ENCODE results near the gene BMP2.

BMP2 gene

DNA sequence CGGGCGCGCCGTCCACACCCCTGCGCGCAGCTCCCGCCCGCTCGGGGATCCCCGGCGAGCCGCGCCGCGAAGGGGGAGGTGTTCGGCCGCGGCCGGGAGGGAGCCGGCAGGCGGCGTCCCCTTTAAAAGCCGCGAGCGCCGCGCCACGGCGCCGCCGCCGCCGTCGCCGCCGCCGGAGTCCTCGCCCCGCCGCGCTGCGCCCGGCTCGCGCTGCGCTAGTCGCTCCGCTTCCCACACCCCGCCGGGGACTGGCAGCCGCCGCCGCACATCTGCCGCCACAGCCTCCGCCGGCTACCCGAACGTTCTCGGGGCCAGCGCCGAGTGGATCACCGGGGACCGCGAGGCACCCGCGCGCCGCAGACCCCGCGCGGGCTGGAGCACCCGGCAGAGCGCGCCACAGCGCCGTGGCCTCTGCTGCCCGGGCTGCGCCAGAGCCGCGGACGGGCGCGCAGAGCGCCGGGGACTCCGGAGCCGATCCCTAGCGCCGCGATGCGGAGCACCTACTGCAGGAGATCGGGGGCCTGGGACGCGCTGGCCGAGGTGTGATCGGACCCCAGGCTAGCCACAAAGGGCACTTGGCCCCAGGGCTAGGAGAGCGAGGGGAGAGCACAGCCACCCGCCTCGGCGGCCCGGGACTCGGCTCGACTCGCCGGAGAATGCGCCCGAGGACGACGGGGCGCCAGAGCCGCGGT is at the start of gene BMP2:
Gene BMP2 (plus strand): TSS at position 151 of the 692 bp plus-strand sequence. CDS start 2,441 bp downstream, outside the sequence.
- no peak for DNase-seq (ENCODE audit: extremely low read depth in 1 of 2, low read depth in 1 of 2)

DNA sequence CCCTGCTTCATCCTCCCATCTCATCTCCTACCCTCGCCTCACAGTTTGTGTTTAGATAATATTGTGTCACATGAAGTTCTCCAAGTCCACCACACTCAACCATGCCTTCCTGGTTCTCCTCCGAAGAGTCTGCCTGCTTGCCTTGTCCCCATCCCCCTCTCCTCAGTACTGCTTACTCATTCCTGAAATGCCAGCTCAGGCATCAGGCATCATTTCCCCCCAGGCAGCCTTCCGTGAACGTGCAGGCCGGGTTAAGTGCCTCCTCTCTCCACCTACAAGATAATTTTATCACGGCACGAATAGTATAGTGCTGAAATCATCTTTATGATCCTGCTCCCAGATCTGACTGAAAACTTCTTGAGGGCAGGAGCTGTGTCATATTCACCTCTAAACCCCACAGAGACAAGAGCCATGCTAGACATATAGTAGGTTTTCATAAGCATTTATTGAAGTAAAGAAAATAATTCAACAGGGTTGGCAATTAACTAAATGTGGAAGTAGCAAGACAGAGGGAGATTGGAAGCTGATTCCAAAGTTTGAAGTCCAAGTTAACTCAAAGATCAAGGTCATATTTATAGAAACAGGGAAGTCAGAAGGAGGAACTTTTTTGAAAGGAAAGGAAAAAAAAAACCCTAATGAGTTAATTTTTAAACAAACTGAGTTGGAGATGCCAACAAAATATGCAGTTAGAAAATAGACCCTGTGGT is 48.7 kb upstream of the BMP2 start:
- DNase-seq (ENCODE audit: extremely low read depth in 1 of 2, low read depth in 1 of 2) = no peak

DNA sequence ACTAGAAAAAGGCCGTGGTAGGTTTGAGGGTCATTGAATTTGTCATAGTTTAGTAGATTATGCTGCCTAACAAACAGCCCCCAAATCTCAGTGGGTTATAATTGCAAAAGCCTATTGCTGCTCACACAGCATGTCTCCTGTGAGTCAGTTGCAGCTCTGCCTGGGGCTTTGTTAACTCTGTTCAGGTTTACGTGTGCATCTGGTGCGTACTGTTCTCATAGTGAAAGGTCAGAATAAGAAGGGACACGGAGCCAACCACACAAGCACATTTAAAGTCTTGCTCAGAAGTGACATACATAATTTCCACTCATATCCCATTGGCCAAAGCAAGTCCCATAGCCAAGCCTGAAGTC is 48.1 kb upstream of the BMP2 start:
- DNase-seq (ENCODE audit: extremely low read depth in 1 of 2, low read depth in 1 of 2) = no peak

DNA sequence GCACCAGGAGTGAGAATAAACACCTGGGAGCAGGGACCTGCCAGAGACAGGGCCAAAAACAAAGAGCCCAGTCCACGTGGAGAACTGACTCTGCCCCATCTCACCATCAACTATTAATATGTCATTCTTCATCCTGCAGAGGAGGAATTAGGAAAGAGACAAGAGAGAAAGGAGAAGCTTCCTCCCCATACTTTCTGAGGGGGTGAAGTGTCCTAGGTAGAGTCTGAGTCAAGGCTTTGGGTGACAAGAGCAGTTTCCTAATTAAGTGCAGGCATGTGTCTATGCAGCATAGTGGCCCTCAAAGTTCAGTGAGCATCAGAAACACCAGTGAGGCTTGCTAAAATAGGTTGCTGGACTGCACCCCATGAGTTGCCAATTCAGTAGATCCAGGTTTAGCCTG is 40.7 kb upstream of the BMP2 start:
- no peak for DNase-seq (ENCODE audit: extremely low read depth in 1 of 2, low read depth in 1 of 2)

DNA sequence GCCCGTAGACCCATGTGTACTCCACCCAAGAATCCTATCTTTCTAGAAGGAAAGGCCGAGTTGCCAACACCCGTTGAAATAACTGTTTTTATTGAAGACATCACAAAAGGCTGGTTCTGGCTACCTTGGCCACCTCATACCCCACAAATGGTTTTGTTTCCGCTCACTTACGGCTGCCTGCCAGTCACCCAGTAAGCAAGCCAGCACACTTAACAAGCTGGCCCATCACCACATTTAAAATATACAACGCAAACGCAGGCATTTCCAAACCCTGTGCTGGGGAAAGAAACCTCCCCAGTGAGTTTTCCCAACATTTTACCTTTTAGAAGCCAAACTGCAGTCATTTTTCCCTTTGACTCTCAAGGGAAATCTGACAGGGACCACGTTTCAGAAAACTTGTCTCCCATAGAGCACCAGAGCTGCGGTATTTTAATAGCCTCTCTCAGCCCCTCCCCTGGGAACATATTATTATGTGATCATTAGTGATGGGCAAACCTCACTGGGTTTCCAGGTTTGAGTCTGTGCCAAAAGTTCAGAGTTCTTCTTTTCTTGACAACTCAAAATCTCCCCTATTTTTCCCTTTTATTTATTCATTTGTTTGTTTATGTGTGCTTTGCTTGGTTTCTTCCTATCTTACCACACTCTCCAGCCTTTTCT is 36.7 kb upstream of the BMP2 start:
- no peak for DNase-seq (ENCODE audit: extremely low read depth in 1 of 2, low read depth in 1 of 2)

DNA sequence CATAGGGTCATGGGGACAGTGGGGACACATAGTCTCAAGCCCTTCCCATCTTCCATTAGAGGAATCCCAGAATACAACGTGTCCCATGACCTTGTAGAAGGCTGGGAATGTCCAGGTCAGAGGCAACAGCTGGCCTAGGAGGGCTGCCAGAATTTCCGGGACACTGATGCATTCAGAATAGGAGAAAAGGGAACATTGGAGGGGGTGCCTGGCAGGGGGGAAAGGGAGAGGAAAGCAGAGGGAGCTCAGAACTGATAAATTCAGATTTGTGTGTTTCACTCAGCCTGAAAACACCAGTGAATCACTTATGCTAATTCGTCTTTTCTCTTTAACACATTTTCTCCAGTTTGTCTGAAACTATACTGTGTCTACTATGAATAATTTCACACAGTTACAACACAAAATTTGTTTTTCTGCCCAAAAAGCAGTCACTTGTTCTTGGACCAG is 35.5 kb upstream of the BMP2 start:
- DNase-seq (ENCODE audit: extremely low read depth in 1 of 2, low read depth in 1 of 2) = no peak

DNA sequence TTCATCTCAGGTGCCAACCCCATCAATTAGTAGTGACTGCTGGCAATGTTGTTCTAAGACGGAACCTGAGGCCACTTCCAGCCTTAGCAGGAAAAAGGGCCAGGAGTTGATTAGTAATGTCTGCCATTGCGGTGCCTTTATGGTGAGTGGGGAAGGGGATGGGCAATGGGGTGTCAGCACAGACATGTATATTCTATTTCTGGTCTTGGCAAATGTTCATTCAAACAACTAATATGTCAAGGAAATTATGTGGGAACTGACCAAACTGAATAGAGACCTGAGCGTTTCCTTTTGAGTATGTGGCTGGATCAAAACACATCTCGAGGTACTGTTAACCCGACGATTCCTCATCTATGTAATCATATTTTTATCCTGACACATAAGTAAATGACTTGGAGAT is 34.6 kb upstream of the BMP2 start:
- no peak for DNase-seq (ENCODE audit: extremely low read depth in 1 of 2, low read depth in 1 of 2)

DNA sequence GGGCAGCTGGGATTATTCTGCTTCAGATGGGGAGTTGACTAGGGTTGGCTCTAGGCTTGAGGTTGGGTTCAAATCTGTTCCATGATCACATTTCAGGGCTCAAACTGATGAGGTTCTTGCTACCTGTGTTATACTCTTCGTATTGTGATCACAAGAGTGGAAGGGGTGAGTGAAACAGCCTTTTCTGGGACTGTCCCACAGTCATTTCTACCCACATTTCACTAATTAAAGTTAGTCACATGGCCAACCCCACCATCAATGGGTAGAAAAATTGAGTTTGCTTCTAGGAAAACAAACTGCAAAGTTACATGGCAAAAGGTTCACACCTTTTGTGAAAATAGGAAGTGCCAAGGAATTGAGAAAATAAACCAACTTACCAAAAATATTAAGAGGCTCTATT is 33.5 kb upstream of the BMP2 start:
- DNase-seq (ENCODE audit: extremely low read depth in 1 of 2, low read depth in 1 of 2) = no peak

DNA sequence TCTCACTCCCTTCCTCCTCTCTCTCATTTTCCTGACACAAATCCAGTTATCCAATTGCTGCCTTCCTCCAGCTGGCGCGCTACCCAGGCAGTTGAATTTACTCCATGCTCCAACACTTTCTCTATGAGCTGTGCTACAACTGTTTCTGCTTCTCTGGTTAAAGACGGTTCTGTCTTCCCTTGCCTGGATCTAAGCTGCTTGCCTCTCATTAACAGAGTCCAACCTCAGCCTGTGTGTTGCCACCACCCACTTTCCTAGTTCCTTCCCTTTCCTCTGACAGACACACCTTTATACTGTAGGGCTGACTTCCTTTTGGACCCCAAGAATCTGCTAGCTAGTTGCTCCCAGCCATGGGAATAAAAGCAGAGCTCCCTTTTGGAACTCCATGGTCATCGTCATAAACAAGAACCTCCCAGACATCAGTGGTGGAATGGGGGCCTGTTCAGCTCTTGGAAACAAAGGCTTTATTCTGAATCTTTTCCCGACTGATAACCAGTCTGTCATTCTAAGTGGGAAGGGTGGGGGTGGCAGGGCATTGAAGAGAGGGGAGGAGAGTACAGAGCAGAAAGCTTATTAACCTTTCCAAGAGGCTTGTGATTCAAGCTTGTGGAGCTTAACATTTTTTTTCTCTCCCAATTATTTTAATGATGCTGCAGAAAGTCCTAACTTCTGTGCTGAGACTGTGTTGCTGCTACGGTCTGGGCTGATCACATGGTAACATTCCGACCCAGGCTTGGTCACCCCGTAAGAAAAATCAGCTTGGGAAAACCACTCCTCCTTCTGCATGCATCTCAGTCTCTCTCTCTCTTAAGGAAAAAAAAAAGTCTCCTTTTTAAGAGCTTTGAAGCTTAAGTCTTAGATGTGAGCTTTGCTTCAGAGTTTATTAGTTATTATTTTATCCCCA is 31.3 kb upstream of the BMP2 start:
- DNase-seq (ENCODE audit: extremely low read depth in 1 of 2, low read depth in 1 of 2) = no peak

DNA sequence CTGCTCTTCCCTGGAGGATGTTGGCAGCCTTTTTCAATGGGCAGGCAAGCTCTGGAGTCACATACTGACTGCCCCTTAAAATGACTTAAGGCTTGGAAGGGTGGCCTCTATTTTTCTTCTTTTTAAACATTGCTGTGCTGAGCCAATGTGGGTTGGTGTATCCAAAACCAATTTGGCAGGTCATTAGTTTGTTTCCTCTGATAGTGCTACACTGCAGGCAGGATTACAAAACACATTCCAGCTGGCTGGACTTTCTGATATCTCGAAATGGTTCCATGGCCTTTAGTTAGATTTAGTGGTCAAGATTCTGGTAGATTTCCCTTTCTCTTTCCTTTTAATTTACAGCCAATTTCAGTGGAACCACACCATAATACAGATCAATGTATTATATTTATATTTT is 28.1 kb upstream of the BMP2 start:
- no peak for DNase-seq (ENCODE audit: extremely low read depth in 1 of 2, low read depth in 1 of 2)

DNA sequence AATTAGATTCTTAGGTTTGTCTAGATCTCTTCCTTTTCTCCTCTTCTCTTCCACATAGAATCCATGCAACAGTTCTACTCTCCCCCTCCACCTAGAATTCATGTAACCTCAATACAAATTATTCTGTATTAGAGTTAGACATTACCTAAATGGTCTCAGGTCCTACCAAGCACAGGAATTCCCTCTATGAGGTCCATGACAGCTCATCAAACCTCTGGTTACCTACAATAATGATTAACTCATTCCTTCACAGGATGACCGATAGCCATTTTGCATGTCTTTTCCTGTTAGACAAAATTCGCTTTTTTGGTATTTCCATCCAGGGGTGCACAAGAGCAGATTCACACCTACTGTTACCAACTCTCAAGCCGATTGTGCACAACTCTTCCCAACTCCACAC is 27.4 kb upstream of the BMP2 start:
- no peak for DNase-seq (ENCODE audit: extremely low read depth in 1 of 2, low read depth in 1 of 2)

DNA sequence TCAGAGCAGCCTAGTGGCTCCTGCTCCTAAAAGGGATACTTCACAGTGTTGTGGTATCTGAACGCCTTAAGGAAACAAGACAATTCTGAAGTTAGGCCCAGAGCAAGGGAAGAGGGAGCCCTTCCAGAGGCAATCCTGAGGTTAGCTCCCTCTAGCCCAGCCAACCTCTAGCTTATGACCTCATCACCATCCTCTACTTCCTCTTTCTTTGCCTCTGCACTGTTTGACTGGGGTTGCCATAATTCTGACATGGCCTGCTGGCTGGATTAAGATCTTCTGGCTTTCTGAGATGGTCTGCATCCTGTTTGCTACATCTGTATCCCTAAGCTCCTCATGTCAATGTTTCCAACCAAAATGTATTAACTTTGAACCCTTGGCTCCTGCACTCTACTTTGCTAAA is 23.3 kb upstream of the BMP2 start:
- no peak for DNase-seq (ENCODE audit: extremely low read depth in 1 of 2, low read depth in 1 of 2)

DNA sequence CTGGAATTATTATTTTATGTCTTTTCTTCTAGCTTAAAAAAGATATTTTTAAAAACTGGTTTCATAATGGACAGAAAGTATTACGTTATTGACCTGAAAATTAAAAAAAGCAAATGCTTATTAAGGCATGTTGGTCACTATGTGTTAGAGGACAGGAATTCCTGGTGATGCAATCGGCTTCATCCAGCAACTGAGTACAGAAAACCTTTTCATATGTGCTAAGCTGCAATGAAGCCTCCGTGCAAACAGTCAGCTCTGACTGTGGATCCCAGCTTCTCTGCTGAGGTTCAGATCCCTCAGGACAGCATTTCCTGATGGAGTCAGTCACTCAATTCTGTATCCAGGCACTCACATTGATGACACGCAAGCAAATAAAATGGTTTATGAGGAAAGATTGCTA is 22.7 kb upstream of the BMP2 start:
- no peak for DNase-seq (ENCODE audit: extremely low read depth in 1 of 2, low read depth in 1 of 2)

DNA sequence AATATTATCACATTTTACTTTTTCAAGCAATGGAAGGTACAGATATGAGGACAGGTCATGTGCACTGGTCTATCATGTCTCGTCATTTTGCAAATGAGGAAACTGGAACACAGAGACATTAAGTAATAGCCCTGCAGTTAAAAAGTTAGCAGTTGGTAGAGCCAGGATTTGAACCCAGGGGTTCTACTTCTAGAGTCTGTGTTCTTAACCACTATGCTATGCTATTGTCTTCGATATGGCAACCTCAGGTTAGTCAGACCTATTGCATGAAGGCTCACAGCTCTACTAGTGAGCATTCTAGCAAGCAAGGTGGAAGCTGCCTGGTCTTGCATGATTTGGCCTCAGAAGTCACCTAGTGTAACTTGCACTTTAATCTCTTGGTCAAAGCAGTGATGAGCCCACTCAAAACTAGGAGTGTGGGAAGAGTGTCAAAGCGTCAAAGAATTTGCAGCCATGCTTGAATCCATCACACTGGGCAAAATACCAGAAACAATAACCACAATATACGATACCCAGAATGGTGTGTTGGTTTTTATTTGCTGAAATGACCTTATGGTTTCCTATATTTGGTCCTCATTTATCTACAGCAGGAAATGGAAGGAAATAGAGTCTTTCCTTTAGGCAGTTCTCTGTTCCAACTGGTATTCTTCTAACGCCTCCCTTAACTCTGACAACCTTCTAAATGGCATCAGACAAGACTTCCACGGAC is 20.4 kb upstream of the BMP2 start:
- DNase-seq (ENCODE audit: extremely low read depth in 1 of 2, low read depth in 1 of 2) = no peak

DNA sequence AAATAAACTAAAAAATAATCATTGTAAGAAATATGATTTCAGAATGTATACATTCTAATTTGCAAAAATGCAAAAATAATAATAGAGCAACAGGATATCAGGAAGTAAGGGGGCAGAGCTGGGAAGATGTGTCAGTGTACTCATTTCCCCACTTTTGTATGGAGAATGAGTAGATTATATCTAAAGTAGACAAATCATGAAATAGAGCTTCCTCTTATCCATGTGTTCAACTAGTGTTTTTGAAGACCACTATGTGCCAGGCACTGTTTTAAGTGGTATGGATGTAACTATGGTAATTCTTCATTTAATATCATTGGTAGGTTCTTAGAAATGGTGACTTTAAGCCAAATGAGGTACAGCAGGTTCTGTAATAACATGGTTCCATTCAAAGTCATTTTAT is 17.0 kb upstream of the BMP2 start:
- DNase-seq (ENCODE audit: extremely low read depth in 1 of 2, low read depth in 1 of 2) = no peak

DNA sequence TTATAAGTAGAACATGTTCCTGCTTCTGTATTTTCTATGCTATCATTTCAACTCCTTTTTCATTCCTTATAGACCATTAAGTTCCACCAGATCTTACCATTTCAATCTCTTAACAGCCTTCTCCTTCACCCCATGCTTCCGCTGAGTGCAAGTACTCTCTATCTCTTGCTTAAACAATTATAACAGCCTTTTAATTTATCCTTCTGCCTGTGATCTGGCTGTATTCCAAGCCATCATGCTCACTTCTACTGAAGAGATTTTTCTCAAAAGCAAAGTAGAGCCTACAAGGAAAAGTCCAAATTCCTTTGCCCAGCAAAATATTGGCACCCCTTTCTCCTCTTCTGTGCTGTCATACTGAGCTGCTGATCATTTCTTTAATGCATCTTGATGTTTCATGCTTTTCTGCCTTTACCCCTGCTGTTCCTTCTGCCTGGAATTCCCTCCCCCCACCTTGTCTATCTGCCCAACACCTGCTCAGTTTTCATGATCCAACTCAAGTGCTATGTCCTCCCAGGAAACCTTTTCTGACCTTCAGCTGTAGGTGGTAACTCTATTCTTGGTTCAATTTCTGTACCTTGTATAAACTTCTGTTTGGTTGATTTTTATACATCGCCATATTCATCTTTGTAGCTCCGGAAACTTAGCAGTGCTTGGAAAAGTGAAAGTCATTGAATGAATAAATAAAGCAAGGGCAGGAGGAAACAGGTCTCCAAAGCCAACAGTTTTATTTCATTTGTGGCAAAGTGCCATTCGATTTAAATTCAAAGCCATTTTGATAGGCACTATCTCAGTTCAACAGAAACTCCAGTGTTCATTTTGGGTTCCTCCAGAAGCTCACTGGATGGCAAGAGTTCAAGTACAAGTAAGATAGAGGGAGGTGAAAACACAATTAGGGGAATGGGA is 10.5 kb upstream of the BMP2 start:
- no peak for DNase-seq (ENCODE audit: extremely low read depth in 1 of 2, low read depth in 1 of 2)

DNA sequence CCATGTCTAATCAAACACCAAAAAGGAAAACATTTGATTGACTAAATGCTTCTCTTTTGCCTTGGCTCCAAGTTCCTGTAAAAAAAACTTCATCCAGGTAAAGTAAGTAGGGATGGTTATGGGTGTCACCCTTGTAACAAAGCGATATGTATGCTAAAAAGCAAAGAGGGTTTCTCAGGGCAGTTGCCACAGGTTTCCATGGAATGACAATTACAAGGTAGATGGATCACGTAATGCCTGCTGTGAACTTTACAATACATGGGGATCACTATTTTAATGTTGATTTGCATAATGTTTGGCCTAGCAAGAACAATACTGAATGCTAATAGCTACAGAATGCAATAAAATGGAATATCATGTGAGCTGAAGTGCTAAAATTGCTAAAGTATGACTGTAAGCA is 2.9 kb upstream of the BMP2 start:
- DNase-seq (ENCODE audit: extremely low read depth in 1 of 2, low read depth in 1 of 2) = no peak

DNA sequence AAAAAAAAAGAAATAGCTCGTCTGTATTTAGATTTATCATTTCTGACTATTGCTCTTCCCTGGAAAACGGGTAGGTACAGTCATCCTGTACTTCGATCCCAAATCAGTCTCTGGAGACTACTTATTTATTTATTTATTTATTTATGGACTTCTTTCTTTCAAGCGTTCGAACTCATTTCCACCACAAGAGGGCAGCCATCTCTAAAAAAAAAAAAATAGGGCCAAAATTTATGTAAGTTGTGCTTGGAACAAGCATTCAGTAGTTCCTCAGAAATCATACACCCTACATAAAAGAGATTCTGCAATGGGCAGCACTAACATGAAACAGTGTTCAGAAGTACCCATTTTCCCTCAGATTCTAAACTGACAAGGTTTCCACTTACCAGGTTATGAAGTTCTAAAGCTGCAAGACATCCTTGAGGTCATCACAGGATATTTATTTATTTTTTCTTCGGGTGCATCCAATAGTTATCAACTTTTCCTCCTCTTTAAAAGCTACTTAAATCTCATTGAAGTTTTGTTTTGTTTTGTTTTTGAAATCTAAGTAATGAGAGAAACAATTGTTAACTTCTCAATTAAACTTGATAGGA is 1.9 kb upstream of the BMP2 start:
- no peak for DNase-seq (ENCODE audit: extremely low read depth in 1 of 2, low read depth in 1 of 2)

DNA sequence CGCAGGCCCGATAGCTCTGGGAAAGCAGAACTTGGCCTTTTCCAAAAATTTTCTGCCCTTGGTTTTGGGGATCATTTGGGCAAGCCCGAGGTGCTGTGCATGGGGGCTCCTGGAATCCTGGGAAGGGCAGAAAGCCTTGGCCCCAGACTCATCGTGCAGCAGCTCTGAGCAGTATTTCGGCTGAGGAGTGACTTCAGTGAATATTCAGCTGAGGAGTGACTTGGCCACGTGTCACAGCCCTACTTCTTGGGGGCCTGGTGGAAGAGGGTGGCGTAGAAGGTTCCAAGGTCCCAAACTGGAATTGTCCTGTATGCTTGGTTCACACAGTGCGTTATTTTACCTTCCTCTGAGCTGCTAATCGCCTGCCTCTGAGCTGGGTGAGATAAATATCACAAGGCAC is 1.1 kb upstream of the BMP2 start:
- no peak for DNase-seq (ENCODE audit: extremely low read depth in 1 of 2, low read depth in 1 of 2)

Measured in activated CD8-positive, alpha-beta memory T cell treated with anti-CD3 and anti-CD28 coated beads for 1 hour (primary cell).